T-helper 2 cell treated with Interferon-gamma antibody and Interleukin-4, amounts not matched to agents 5 μg/mL and 100 μg/mL, for 36 hours (primary cell): ENCODE data around the gene FGFBP1.

ENCODE experiments used
- DNase-seq: peaks from one replicate; pipeline ENCODE4 v3.0.0; 2021; ENCODE audit warnings: low spot score
- H3K27ac Mint-ChIP-seq: one replicate; pipeline ENCODE4 v1.8.0; 2021; ENCODE audit warnings: mild to moderate bottlenecking, mixed read lengths
- H3K27me3 Mint-ChIP-seq: one replicate; pipeline ENCODE4 v1.8.0; 2021; ENCODE audit warnings: low read depth, mixed read lengths
- H3K36me3 Mint-ChIP-seq: one replicate; pipeline ENCODE4 v1.8.0; 2021; ENCODE audit warnings: low read depth, mixed read lengths
- H3K4me1 Mint-ChIP-seq: one replicate; pipeline ENCODE4 v1.8.0; 2021; ENCODE audit warnings: low read depth, mixed read lengths
- H3K4me3 Mint-ChIP-seq: one replicate; pipeline ENCODE4 v1.8.0; 2022; ENCODE audit warnings: mild to moderate bottlenecking, moderate library complexity, mixed read lengths
- H3K9me3 Mint-ChIP-seq: one replicate; pipeline ENCODE4 v1.8.0; 2021; ENCODE audit warnings: mixed read lengths

The FGFBP1 gene

DNA sequence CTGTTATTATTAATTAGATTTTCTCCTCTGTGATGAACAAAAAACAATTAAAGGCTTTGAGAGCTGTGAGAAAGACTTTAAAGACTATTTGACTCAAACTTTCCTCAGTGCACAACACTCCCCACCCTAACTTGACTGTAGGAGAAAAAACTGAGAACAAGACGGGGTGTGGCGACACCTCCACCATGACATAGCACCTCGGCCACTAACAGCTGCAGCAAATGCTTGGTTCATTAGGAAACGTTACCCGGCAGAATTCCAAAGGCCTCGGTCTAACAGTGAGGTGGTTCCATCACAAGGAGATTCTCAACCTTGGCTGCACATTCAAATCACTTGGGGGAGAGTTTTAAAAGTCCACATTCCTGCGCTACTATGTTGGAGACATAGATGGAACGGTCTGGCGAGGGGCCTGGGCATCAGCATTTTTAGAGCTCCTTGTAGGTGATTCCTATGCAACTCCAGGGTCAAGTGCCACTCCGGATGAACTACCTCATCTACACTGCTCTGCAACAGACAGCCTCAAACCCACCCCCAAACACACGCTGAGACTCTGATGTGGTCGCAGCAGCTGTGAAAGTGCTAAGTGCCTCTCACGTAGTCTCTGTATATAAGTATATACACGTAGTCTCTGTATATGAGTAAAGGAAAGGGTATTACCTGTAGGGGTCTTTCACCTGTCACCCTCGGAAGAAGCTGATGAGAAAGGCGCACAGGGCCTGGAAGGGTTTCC is 23.4 kb upstream of the FGFBP1 start:
- Mint-ChIP-seq H3K4me1 (peaks cover 8% of the 10 kb centered on the region), H3K27me3 (peaks cover 5% of the 10 kb centered on the region), H3K4me3 (no peak overlapping the region), H3K27ac (no peak overlapping the region), H3K36me3 (no peaks in the 10 kb centered on the region), H3K9me3 (no peaks in the 10 kb centered on the region)
- no peak for DNase-seq

DNA sequence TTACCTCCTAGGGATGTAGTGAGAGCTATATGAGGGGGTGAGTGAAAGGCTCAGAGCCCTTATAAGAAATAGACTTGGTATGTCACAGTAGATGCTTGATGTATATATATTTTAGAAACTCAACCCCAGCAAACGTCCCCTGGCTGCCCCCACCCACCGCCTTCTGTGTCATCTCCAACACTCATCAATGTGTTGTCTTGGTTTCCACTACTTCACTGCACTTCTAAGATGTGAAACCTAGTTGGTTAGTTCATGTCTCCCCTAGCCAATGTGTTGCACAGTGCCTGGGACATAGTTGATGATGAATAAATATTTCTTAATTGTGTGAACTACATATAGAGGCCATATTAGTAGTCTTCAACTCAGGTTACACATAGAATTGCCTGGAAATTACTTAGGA is 20.0 kb upstream of the FGFBP1 start:
- Mint-ChIP-seq H3K9me3 (no peaks in the 10 kb centered on the region), H3K4me3 (no peak overlapping the region), H3K27me3 (peaks cover 12% of the 10 kb centered on the region), H3K4me1 (peaks cover 11% of the 10 kb centered on the region), H3K27ac (no peak overlapping the region), H3K36me3 (no peaks in the 10 kb centered on the region)
- no peak for DNase-seq

DNA sequence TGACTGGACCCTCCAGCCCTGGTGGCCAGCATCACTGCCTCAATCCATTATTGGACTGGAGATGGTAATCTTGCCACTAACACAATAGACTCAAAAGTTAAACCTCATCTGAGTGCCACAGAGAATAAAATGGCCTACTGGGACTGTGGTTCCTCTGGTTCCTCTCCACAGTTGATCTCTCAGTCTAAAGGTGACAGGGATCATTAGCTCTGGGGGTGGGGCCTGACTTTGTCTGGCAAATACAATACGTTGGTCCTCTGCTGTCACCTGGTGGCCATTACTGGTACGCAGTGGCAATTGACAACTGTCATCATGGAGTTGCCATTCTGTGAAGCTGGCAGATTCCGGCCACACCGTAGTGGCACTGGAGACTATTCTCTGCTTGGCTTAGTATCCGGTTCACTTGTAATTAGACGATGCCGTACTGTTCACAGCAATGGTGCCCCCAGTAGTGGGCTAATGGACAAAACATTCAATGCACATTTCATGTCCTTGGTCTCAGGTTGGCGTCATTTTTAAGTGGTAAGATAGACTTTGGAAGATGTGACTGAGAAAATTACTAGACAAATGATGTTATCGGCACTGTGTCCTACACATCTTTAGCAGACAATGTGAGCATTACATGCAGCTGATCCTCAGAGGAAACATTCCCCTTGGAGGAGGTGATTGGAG is 17.8 kb upstream of the FGFBP1 start:
- H3K27me3 Mint-ChIP-seq: peaks cover 12% of the 10 kb centered on the region
- H3K4me3 Mint-ChIP-seq: no peak overlapping the region
- no peak overlapping the region for H3K27ac Mint-ChIP-seq
- peaks cover 4% of the 10 kb centered on the region for H3K4me1 Mint-ChIP-seq
- DNase-seq: peak; percentile 64
- no peaks in the 10 kb centered on the region for H3K36me3 Mint-ChIP-seq
- H3K9me3 Mint-ChIP-seq: no peaks in the 10 kb centered on the region

DNA sequence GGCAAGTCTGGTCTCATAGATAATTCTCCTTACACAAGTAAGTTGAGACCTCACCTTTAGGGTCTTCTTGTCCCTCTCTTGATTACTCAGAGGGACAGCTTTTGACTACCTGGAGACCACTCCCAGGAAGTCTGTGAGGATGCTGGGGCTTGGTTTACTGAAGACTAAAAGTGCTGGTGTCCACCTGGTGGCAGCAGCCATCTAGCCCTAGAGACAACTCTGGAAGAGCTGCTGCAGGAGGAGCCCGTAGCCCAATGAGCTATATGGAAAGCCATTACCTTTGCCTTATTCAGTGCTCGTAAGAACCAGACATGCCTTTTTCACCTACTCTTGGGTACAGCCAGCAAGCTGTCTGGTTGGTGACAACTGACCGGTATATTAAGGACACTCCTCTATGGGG is 17.1 kb upstream of the FGFBP1 start:
- Mint-ChIP-seq H3K27ac (no peak overlapping the region), H3K27me3 (peaks cover 12% of the 10 kb centered on the region), H3K36me3 (no peaks in the 10 kb centered on the region), H3K4me3 (no peak overlapping the region), H3K4me1 (peaks cover 4% of the 10 kb centered on the region), H3K9me3 (no peaks in the 10 kb centered on the region)
- no peak for DNase-seq

DNA sequence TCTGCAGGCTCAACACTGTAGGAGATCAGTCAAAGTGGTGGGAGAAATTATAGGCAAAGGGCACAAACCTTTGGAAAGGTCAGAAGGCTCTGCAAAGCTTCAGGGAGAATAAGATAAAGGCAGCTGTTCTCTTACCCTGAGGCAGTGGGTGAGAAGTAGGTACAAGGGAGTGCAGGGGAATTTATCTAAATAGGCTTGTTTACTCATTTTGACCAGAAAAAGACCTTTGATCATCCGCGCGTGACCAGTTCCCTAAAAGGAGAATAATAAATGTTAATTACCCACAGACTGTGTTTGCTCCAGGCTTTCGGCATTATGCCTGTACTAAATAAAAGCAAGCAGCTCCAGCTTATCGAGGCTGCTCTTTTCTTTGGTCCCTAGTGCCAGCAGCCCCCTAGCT is 15.1 kb upstream of the FGFBP1 start:
- H3K27me3 Mint-ChIP-seq: peaks cover 12% of the 10 kb centered on the region
- no peaks in the 10 kb centered on the region for H3K9me3 Mint-ChIP-seq
- no peaks in the 10 kb centered on the region for H3K36me3 Mint-ChIP-seq
- H3K4me1 Mint-ChIP-seq: peaks cover 4% of the 10 kb centered on the region
- H3K27ac Mint-ChIP-seq: no peak overlapping the region
- no peak for DNase-seq
- no peak overlapping the region for H3K4me3 Mint-ChIP-seq

DNA sequence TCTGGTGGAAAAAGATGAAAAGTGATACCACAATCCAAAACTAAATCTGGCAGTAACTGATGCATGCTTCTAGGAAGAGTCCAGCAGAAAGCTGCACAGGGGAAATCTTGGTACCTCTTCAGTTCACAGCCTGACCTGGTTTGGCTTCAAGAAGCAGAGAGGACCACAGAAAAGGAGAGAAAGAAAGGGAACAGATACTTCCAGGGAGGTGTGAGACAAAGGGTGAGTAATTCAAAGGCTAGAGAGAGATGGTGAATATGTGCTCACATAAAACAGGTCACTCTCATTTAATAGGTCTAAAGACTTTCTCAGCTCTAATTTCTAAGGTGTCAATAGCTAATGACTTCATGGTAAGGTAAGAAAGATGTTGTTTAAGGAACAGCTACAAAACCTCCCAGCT is 13.2 kb upstream of the FGFBP1 start:
- H3K36me3 Mint-ChIP-seq: no peaks in the 10 kb centered on the region
- peaks cover 9% of the 10 kb centered on the region for H3K27me3 Mint-ChIP-seq
- no peak overlapping the region for H3K27ac Mint-ChIP-seq
- H3K9me3 Mint-ChIP-seq: no peaks in the 10 kb centered on the region
- peaks cover 4% of the 10 kb centered on the region for H3K4me1 Mint-ChIP-seq
- no peak for DNase-seq
- H3K4me3 Mint-ChIP-seq: no peak overlapping the region

DNA sequence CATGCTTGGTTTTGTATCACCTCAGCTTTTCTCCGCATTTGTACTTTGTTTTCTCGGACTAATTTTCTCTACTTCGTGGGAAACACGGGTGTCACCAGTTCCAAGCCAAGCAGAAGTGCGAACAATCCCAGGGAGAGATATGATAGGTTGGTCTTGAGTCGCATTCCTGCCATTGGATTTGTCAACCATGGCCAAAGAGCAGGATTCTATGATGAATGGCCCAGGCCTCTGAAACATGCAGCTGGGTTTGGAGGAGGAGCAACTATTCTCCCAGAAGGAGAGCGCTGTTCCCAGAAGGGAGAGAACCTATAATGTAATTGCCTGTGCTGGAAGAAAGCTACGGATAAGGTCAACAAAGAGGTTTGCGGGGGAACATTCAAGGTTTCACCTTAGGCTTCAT is 10.3 kb upstream of the FGFBP1 start:
- H3K4me3 Mint-ChIP-seq: no peak overlapping the region
- no peak overlapping the region for H3K27ac Mint-ChIP-seq
- H3K4me1 Mint-ChIP-seq: no peaks in the 10 kb centered on the region

DNA sequence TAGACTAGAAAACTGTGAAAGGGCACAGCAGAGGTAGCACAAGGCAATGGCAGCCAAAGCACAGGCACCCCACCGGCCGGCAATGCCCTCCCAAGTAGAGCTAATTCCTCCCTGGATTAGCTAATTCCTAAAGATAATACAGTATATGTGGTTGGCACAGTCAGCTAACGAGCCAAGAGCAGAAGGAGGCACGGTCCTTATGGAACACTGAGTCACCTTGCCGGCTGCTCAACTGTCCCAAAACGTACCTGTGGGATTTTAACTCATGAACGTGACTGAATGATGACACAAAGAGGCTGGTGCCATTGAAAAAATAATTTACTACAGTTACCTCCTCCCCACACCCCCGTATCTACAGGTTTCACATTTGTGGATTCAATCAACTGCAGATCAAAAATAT is 9.1 kb upstream of the FGFBP1 start:
- no peak overlapping the region for H3K27ac Mint-ChIP-seq
- H3K36me3 Mint-ChIP-seq: no peaks in the 10 kb centered on the region
- no peaks in the 10 kb centered on the region for H3K9me3 Mint-ChIP-seq
- DNase-seq: no peak
- peaks cover 5% of the 10 kb centered on the region for H3K27me3 Mint-ChIP-seq
- no peaks in the 10 kb centered on the region for H3K4me1 Mint-ChIP-seq
- no peak overlapping the region for H3K4me3 Mint-ChIP-seq

More for the DNA sequence above, 10.3 kb upstream of the FGFBP1 start:
- Mint-ChIP-seq H3K36me3 (no peaks in the 10 kb centered on the region), H3K27me3 (peaks cover 5% of the 10 kb centered on the region), H3K9me3 (no peaks in the 10 kb centered on the region)
- DNase-seq: no peak

DNA sequence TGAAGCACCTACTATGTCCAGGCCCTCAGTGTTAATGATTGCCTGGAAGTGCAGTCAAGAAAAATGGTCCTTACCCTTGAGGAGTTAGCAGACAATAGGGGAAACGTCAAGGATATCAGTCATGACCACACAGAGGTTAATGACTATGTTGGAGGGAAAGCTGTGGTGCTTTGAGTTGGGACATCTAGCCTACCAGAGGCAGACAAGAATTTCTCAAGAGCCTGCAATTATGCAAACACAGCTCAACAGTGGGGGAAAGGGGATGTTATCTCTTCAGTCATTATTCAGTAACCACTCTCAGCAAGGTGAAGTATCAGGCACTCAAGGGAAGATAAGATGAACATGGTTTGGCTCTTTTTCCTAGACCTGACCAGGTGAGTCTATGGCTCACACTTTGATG is 7.0 kb upstream of the FGFBP1 start:
- no peaks in the 10 kb centered on the region for H3K9me3 Mint-ChIP-seq
- H3K4me3 Mint-ChIP-seq: no peak overlapping the region
- no peak overlapping the region for H3K27ac Mint-ChIP-seq
- no peaks in the 10 kb centered on the region for H3K36me3 Mint-ChIP-seq
- H3K4me1 Mint-ChIP-seq: no peaks in the 10 kb centered on the region
- no peak for DNase-seq
- peaks cover 5% of the 10 kb centered on the region for H3K27me3 Mint-ChIP-seq

DNA sequence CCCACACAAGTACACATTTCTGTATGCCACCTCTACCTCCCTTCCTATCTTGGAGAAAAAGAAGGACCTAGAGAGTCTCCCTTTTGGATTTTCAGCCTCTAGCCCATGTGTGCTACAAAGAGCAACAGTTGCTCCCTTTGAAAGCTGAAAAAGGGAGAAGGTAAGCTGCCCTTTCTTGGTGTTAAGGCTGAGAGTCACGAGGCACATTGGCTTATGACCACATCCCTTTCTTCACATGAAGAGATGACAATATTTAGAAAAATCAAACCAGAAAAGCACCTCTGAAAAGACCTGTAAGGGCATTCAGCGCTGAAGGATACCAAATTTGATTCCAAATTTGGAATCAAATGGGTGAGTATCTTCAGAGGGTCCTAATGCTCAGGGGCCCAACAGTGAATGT is 6.4 kb upstream of the FGFBP1 start:
- H3K4me1 Mint-ChIP-seq: no peaks in the 10 kb centered on the region
- H3K36me3 Mint-ChIP-seq: no peaks in the 10 kb centered on the region
- H3K9me3 Mint-ChIP-seq: no peaks in the 10 kb centered on the region
- H3K4me3 Mint-ChIP-seq: no peak overlapping the region
- no peak overlapping the region for H3K27ac Mint-ChIP-seq
- H3K27me3 Mint-ChIP-seq: peaks cover 8% of the 10 kb centered on the region
- DNase-seq: no peak

DNA sequence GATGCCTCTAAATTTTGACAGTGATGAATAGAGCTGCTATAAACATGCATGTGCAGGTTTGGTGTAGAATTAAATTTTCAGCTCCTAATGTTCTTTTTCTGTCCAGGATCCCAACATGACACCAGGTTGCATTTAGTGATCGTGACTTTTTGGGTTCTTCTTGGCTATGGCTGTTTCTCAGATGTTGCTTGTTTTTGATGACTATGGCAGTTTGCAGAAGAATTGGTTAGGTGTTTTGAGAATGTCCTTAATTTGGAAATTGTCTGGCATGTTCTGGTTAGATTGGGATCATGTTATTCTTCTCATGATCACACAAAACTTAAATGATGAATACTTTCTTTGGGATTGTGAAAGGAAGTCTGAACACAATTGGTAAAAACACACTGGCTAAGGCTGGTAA is 3.7 kb upstream of the FGFBP1 start:
- Mint-ChIP-seq H3K27ac (no peak overlapping the region), H3K27me3 (peaks cover 11% of the 10 kb centered on the region), H3K36me3 (no peaks in the 10 kb centered on the region), H3K4me3 (no peak overlapping the region), H3K4me1 (no peaks in the 10 kb centered on the region), H3K9me3 (no peaks in the 10 kb centered on the region)
- DNase-seq: no peak

DNA sequence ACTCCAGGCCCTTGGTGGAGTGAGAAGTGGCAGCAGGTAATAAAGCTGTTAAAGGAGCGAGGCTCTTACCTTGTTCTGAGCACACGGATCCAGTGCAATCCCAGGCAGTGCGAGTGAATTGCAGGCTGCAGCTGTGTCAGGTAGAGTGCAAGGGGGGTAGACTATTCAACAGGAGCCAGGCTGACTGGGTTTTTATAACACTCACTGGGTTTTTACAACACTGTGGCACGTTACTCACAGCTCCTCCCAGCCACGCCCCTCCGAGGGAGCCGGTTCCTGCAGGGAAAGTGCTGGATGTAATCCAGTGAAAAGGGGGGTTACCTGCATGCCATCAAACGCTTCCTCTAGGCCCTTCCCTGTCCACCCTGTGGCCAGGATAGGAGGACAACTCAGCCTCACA is 358 bp downstream of the FGFBP1 start:
- Mint-ChIP-seq H3K9me3 (no peaks in the 10 kb centered on the region), H3K27me3 (peaks cover 10% of the 10 kb centered on the region), H3K4me3 (no peak overlapping the region), H3K4me1 (no peaks in the 10 kb centered on the region), H3K27ac (no peak overlapping the region), H3K36me3 (no peaks in the 10 kb centered on the region)
- no peak for DNase-seq

DNA sequence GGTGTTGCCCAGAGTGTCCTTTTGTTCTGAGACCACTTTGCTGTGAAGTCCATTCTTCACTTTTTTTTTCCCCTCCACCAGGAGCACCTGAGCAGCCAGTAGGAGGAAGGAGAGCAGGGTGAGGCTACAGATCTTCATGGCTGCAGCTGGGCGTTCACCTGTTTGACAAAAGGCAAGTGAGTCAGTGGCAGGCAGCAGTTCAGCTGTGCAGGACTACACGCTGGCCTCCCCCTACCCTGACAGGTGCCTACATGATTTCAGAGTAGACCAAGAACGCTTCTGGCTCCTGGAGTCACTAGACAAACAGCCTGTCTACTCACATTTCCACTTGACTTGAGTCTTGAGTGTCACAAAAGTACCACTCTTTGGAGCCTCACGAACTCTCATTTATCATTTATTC is 2.0 kb downstream of the FGFBP1 start:
- H3K9me3 Mint-ChIP-seq: no peaks in the 10 kb centered on the region
- no peaks in the 10 kb centered on the region for H3K4me1 Mint-ChIP-seq
- DNase-seq: no peak
- H3K4me3 Mint-ChIP-seq: no peak overlapping the region
- H3K36me3 Mint-ChIP-seq: no peaks in the 10 kb centered on the region
- H3K27me3 Mint-ChIP-seq: peaks cover 10% of the 10 kb centered on the region
- H3K27ac Mint-ChIP-seq: no peak overlapping the region

DNA sequence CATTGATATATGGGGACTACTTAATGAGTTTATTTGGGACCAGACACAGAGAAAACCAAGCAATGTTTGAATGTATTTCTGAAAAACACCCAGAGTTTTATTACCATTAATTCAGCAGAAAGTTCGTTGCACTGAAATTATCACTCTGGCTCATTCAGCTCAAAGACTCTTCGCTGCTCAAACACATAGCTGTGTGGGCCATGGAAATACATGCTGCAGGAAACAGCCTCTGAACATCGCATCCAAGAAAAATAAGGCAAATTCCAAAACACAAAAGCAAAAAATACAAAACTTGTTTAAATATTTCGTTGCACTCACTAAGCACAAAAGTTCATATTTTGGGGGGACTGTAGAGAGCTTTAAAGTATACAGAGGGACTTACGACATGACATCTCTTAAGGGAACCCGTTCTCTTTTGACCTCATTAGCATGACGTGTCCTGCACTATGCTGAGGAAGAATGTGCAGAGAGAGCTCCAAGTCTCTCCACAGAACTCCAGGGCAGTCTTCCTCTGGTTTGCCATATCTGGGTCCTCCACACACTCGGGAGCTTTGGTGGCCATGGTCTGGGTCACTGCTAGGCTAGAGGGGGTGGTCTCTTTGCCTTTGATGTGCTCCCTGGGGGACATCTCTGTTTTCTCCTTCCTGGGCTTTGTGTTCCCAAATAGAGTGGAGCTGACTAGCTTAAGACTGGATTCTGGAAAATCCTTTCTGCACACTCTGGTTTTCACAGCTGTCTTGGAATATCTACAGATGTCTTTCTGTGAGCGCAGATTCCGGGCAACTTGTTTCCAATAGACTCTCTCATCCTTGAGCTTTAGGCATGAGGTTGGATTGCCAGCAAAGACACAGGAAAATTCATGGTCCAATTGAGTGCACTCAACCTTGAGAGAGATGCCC is 2.8 kb downstream of the FGFBP1 start:
- H3K27ac Mint-ChIP-seq: no peak overlapping the region
- DNase-seq: no peak

More for the DNA sequence above, 2.8 kb downstream of the FGFBP1 start:
- H3K4me3 Mint-ChIP-seq: no peak overlapping the region
- H3K27me3 Mint-ChIP-seq: peaks cover 13% of the 10 kb centered on the region
- no peaks in the 10 kb centered on the region for H3K4me1 Mint-ChIP-seq
- no peaks in the 10 kb centered on the region for H3K36me3 Mint-ChIP-seq
- H3K9me3 Mint-ChIP-seq: no peaks in the 10 kb centered on the region
